Upper lobe of left lung (tissue), 4 donors: ENCODE data around the gene CCNY.

Experiments
- CTCF ChIP-seq, 6 experiments: fragments of 450-650 bp in 4 of 6; fragments of 200-600 bp in 2 of 6; sonication (generic) in 2 of 6; IDR thresholded peaks; one replicate each; pipeline ENCODE4 v1.5.1; 2016 to 2019; ENCODE audit warnings: antibody characterized with exemption in 6 of 6
- EP300 ChIP-seq, 4 donors: sonication (generic); formaldehyde crosslinking; IDR thresholded peaks; one replicate each; pipeline ENCODE4 v1.5.1; 2017; ENCODE audit warnings: antibody characterized with exemption in 4 of 4, control low read depth in 2 of 4
- POLR2A ChIP-seq, 4 donors: fragments of 450-650 bp; IDR thresholded peaks; one replicate each; pipeline ENCODE4 v1.5.1; 2016 to 2017; ENCODE audit warnings: antibody characterized with exemption in 4 of 4, mild to moderate bottlenecking in 2 of 4
- POLR2AphosphoS5 ChIP-seq, 2 donors: sonication (generic); formaldehyde crosslinking; IDR thresholded peaks; one replicate each; pipeline ENCODE4 v1.5.1; 2017; ENCODE audit warnings: antibody characterized with exemption in 2 of 2

GRCh38 chr10:35345383-35345742 is 9.1 kb downstream of the CCNY start:
- TF ChIP-seq CTCF (IDR thresholded peaks at IDR 0.05) = no peak
- TF ChIP-seq POLR2A (IDR thresholded peaks at IDR 0.05) = no peak
- no peak for TF ChIP-seq EP300 (IDR thresholded peaks at IDR 0.05)
- no peak for TF ChIP-seq POLR2AphosphoS5 (IDR thresholded peaks at IDR 0.05)
